WTC11 (cell line): Measurements from ENCODE around the gene SLC10A4. TPM values are rescaled to one million over a fixed set of nuclear protein-coding genes. Genes with fewer than 3 reads are reported as not detected.

Experiments used
- ATAC-seq: fragments of 200-7000 bp; cut with Tn5 transposase; 2 replicates; pipeline ENCODE4 v1.10.0; 2021; ENCODE audit warnings: mild to moderate bottlenecking, moderate library complexity
- CTCF ChIA-PET: fragments of 300-600 bp; sonication (Branson Sonifier 250); formaldehyde crosslinking; loops from one replicate; lab custom pipeline; 2021; ENCODE audit warnings: antibody characterized with exemption; lab: Charles Lee
- POLR2A ChIA-PET: fragments of 350-600 bp; sonication (Branson Sonifier 250); formaldehyde crosslinking; loops from one replicate; lab custom pipeline; 2021; ENCODE audit warnings: antibody characterized with exemption; lab: Charles Lee
- DNase-seq: peaks from one replicate; pipeline ENCODE4 v3.0.0; 2021; ENCODE audit warnings: low spot score
- H3K27ac Mint-ChIP-seq: 2 replicates; pipeline ENCODE4 v1.8.0; 2021; ENCODE audit warnings: mixed read lengths
- H3K27me3 Mint-ChIP-seq: 2 replicates; pipeline ENCODE4 v1.8.0; 2021; ENCODE audit warnings: low read depth, mild to moderate bottlenecking, moderate library complexity, mixed read lengths
- H3K36me3 Mint-ChIP-seq: 2 replicates; pipeline ENCODE4 v1.8.0; 2021; ENCODE audit warnings: mixed read lengths
- H3K4me1 Mint-ChIP-seq: 2 replicates; pipeline ENCODE4 v1.8.0; 2022; ENCODE audit warnings: mixed read lengths
- H3K4me3 Mint-ChIP-seq: 2 replicates; pipeline ENCODE4 v1.8.0; 2021; ENCODE audit warnings: mild to moderate bottlenecking, moderate library complexity, mixed read lengths
- H3K9me3 Mint-ChIP-seq: 2 replicates; pipeline ENCODE4 v1.8.0; 2021; ENCODE audit warnings: mixed read lengths
- CBFB ChIP-seq: sonication (generic); formaldehyde crosslinking; IDR thresholded peaks from 2 replicates; pipeline ENCODE4 v1.8.1; 2022; ENCODE audit warnings: mild to moderate bottlenecking, low read depth, missing genetic modification reagents
- ELF4 ChIP-seq: sonication (generic); formaldehyde crosslinking; IDR thresholded peaks from 2 replicates; pipeline ENCODE4 v1.8.1; 2022; ENCODE audit warnings: low read depth, mild to moderate bottlenecking, moderate library complexity, missing genetic modification reagents
- FOXJ3 ChIP-seq: sonication (generic); formaldehyde crosslinking; IDR thresholded peaks from 2 replicates; pipeline ENCODE4 v1.9.0; 2021; ENCODE audit warnings: missing genetic modification reagents, mild to moderate bottlenecking, borderline replicate concordance
- GTF2I ChIP-seq: fragments of 250-450 bp; sonication (Bioruptor Pico); conservative IDR thresholded peaks from 2 replicates; pipeline ENCODE4 v1.4.0; 2021; ENCODE audit warnings: mild to moderate bottlenecking
- KAT7 ChIP-seq: sonication (generic); formaldehyde crosslinking; IDR thresholded peaks from 2 replicates; pipeline ENCODE4 v1.8.1; 2023; ENCODE audit warnings: missing genetic modification reagents, mild to moderate bottlenecking, borderline replicate concordance
- MXD4 ChIP-seq: fragments of 250-450 bp; sonication (Bioruptor Pico); IDR thresholded peaks from 2 replicates; pipeline ENCODE4 v1.8.0; 2021; ENCODE audit warnings: mild to moderate bottlenecking, moderate library complexity, borderline replicate concordance
- SOX15 ChIP-seq: fragments of 250-450 bp; sonication (Bioruptor Pico); IDR thresholded peaks from 2 replicates; pipeline ENCODE4 v1.9.0; 2021; ENCODE audit warnings: mild to moderate bottlenecking
- ZNF219 ChIP-seq: sonication (generic); formaldehyde crosslinking; IDR thresholded peaks from 2 replicates; pipeline ENCODE4 v1.8.0; 2023; ENCODE audit warnings: missing genetic modification reagents, mild to moderate bottlenecking, borderline replicate concordance
- ZNF232 ChIP-seq: sonication (generic); formaldehyde crosslinking; IDR thresholded peaks from 2 replicates; pipeline ENCODE4 v1.8.0; 2022; ENCODE audit warnings: mild to moderate bottlenecking, missing genetic modification reagents
- ZNF396 ChIP-seq: fragments of 250-450 bp; sonication (Bioruptor Pico); IDR thresholded peaks from 2 replicates; pipeline ENCODE4 v1.8.0; 2021; ENCODE audit warnings: mild to moderate bottlenecking, moderate library complexity, borderline replicate concordance
- ZNF671 ChIP-seq: fragments of 250-450 bp; sonication (Bioruptor Pico); IDR thresholded peaks from 2 replicates; pipeline ENCODE4 v1.8.0; 2021; ENCODE audit warnings: mild to moderate bottlenecking
- total RNA-seq: library from RNA; stranded (reverse); gene quantifications from 3 replicates; pipeline ENCODE4 v1.2.3, GENCODE V29; 2021
- TF ChIP-seq, protein P1 (sequence below): fragments of 250-450 bp; sonication (Bioruptor Pico); IDR thresholded peaks from 2 replicates; pipeline ENCODE4 v1.9.0; 2021; ENCODE audit warnings: mild to moderate bottlenecking, borderline replicate concordance
- TF ChIP-seq, protein P2 (sequence below): sonication (generic); formaldehyde crosslinking; IDR thresholded peaks from 2 replicates; pipeline ENCODE4 v1.8.1; 2022; ENCODE audit warnings: low read depth, mild to moderate bottlenecking, moderate library complexity, missing genetic modification reagents, borderline replicate concordance
- TF ChIP-seq, protein P3 (sequence below): sonication (generic); formaldehyde crosslinking; IDR thresholded peaks from 2 replicates; pipeline ENCODE4 v1.8.0; 2022; ENCODE audit warnings: missing genetic modification reagents
- TF ChIP-seq, protein P4 (sequence below): fragments of 250-450 bp; sonication (Bioruptor Pico); IDR thresholded peaks from 2 replicates; pipeline ENCODE4 v1.9.0; 2021; ENCODE audit warnings: mild to moderate bottlenecking
- TF ChIP-seq, protein P5 (sequence below): sonication (generic); formaldehyde crosslinking; IDR thresholded peaks from 2 replicates; pipeline ENCODE4 v1.8.1; 2023; ENCODE audit warnings: mild to moderate bottlenecking, missing genetic modification reagents, moderate library complexity

Gene SLC10A4
- total RNA-seq, 1 experiment from 2014 or later, result 3.0 TPM

DNA sequence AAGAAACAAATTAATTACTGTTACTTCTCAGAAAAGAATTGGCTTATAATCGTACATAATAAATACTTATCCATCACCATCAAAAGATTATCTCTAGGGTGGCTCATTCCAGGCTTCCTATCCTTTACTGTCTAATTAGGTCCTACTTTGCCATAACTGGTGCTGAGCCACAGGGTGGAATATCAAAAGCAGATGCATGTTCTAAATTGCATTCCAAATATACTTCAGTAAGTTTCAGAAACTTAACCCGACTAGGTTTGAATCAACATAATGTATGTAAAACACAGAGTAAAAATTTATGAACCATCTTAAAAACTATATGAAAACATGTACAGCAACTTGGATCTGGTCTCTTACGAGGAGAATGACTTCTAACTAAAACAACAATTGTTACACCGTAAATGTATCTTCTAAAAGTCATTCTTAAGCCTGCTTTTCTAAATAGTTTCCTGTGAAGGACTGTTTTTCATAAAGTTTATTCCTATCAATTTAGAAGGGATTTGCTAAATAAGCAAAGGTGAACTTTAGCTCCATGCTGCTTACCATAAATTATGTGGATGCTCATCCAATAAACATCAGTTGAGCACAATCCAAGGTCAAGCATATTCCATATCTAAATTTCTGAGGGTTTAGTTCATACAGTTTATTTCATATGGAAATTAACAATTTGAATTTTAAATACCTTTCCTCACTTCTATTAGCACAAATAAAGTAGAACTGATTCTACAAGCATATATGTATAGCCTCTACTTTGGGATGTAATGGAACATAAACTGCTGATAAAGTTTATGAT is 20.3 kb downstream of the SLC10A4 start (continued):
- TF ChIP-seq, protein P1, sequence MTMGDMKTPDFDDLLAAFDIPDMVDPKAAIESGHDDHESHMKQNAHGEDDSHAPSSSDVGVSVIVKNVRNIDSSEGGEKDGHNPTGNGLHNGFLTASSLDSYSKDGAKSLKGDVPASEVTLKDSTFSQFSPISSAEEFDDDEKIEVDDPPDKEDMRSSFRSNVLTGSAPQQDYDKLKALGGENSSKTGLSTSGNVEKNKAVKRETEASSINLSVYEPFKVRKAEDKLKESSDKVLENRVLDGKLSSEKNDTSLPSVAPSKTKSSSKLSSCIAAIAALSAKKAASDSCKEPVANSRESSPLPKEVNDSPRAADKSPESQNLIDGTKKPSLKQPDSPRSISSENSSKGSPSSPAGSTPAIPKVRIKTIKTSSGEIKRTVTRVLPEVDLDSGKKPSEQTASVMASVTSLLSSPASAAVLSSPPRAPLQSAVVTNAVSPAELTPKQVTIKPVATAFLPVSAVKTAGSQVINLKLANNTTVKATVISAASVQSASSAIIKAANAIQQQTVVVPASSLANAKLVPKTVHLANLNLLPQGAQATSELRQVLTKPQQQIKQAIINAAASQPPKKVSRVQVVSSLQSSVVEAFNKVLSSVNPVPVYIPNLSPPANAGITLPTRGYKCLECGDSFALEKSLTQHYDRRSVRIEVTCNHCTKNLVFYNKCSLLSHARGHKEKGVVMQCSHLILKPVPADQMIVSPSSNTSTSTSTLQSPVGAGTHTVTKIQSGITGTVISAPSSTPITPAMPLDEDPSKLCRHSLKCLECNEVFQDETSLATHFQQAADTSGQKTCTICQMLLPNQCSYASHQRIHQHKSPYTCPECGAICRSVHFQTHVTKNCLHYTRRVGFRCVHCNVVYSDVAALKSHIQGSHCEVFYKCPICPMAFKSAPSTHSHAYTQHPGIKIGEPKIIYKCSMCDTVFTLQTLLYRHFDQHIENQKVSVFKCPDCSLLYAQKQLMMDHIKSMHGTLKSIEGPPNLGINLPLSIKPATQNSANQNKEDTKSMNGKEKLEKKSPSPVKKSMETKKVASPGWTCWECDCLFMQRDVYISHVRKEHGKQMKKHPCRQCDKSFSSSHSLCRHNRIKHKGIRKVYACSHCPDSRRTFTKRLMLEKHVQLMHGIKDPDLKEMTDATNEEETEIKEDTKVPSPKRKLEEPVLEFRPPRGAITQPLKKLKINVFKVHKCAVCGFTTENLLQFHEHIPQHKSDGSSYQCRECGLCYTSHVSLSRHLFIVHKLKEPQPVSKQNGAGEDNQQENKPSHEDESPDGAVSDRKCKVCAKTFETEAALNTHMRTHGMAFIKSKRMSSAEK (CRISPR knock-in tag), result no peak
- TF ChIP-seq ZNF671 (CRISPR knock-in tag), result no peak
- no peak for TF ChIP-seq KAT7 (CRISPR knock-in tag)
- no peak for TF ChIP-seq ZNF396 (CRISPR knock-in tag)
- TF ChIP-seq, protein P2, sequence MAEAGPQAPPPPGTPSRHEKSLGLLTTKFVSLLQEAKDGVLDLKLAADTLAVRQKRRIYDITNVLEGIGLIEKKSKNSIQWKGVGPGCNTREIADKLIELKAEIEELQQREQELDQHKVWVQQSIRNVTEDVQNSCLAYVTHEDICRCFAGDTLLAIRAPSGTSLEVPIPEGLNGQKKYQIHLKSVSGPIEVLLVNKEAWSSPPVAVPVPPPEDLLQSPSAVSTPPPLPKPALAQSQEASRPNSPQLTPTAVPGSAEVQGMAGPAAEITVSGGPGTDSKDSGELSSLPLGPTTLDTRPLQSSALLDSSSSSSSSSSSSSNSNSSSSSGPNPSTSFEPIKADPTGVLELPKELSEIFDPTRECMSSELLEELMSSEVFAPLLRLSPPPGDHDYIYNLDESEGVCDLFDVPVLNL (CRISPR knock-in tag), result no peak
- TF ChIP-seq, protein P3, sequence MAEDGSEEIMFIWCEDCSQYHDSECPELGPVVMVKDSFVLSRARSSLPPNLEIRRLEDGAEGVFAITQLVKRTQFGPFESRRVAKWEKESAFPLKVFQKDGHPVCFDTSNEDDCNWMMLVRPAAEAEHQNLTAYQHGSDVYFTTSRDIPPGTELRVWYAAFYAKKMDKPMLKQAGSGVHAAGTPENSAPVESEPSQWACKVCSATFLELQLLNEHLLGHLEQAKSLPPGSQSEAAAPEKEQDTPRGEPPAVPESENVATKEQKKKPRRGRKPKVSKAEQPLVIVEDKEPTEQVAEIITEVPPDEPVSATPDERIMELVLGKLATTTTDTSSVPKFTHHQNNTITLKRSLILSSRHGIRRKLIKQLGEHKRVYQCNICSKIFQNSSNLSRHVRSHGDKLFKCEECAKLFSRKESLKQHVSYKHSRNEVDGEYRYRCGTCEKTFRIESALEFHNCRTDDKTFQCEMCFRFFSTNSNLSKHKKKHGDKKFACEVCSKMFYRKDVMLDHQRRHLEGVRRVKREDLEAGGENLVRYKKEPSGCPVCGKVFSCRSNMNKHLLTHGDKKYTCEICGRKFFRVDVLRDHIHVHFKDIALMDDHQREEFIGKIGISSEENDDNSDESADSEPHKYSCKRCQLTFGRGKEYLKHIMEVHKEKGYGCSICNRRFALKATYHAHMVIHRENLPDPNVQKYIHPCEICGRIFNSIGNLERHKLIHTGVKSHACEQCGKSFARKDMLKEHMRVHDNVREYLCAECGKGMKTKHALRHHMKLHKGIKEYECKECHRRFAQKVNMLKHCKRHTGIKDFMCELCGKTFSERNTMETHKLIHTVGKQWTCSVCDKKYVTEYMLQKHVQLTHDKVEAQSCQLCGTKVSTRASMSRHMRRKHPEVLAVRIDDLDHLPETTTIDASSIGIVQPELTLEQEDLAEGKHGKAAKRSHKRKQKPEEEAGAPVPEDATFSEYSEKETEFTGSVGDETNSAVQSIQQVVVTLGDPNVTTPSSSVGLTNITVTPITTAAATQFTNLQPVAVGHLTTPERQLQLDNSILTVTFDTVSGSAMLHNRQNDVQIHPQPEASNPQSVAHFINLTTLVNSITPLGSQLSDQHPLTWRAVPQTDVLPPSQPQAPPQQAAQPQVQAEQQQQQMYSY, result no peak
- TF ChIP-seq ELF4 (CRISPR knock-in tag), result no peak
- TF ChIP-seq GTF2I, result no peak
- TF ChIP-seq, protein P4, sequence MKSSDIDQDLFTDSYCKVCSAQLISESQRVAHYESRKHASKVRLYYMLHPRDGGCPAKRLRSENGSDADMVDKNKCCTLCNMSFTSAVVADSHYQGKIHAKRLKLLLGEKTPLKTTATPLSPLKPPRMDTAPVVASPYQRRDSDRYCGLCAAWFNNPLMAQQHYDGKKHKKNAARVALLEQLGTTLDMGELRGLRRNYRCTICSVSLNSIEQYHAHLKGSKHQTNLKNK (CRISPR knock-in tag), result no peak
- TF ChIP-seq ZNF219 (CRISPR knock-in tag), result no peak
- TF ChIP-seq ZNF232, result no peak

DNA sequence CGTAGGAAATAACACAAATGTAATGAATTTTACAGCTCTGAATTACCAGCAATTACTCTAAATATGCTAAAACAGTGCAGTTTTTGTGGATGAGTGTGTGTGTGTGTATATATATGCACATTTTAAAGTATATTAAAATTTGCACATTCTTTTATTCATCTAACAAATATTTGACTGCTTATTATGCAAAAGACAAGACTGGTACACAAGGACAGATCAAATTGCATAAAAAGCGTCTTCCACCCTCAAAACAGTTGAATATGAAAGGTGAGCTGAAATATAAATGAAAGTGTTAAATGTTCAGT is 20.8 kb downstream of the SLC10A4 start:
- POLR2A ChIA-PET, result no interaction called here
- ATAC-seq (no peak), DNase-seq (no peak)
- Mint-ChIP-seq H3K36me3 (peaks cover 17% of the 10 kb centered on the region), H3K9me3 (no peaks in the 10 kb centered on the region), H3K4me1 (peaks cover 18% of the 10 kb centered on the region), H3K27ac (no peak overlapping the region), H3K27me3 (no peaks in the 10 kb centered on the region), H3K4me3 (no peak overlapping the region)
- TF ChIP-seq, protein P2 (CRISPR knock-in tag), result no peak
- TF ChIP-seq FOXJ3 (CRISPR knock-in tag) (no peak), CBFB (CRISPR knock-in tag) (no peak), SOX15 (CRISPR knock-in tag) (no peak), MXD4 (CRISPR knock-in tag) (no peak)
- TF ChIP-seq, protein P5, sequence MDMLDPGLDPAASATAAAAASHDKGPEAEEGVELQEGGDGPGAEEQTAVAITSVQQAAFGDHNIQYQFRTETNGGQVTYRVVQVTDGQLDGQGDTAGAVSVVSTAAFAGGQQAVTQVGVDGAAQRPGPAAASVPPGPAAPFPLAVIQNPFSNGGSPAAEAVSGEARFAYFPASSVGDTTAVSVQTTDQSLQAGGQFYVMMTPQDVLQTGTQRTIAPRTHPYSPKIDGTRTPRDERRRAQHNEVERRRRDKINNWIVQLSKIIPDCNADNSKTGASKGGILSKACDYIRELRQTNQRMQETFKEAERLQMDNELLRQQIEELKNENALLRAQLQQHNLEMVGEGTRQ (CRISPR knock-in tag), result no peak
- CTCF ChIA-PET, result no interaction called here
